HG03460 (cell line): ENCODE data around the gene NEXMIF.
"Not testable (repeated sequence)": the region's sequence is repeated elsewhere in the genome, so short reads cannot be mapped to it uniquely, and the experiment has no call there.

Experiments
- ATAC-seq: cut with Tn5 transposase; IDR thresholded peaks from one replicate; pipeline ENCODE4 v1.9.1; 2021; ENCODE audit not compliant: unreplicated experiment

Gene NEXMIF

GRCh38 chrX:74925225-74926088 lies at the start of gene NEXMIF:
NEXMIF (minus strand) TSS chrX:74925452.
- ATAC-seq: peak; percentile 58

GRCh38 chrX:74961962-74962361 lies 36.7 kb upstream of the NEXMIF start:
- ATAC-seq: not testable (repeated sequence)

- ATAC-seq: no peak
These were observed 24.5 kb upstream of the NEXMIF start for GRCh38 chrX:74949717-74950116.

- no peak for ATAC-seq
These were observed 15.2 kb upstream of the NEXMIF start for GRCh38 chrX:74940414-74940813.

- no peak for ATAC-seq
These were observed 6.0 kb upstream of the NEXMIF start for GRCh38 chrX:74931214-74931613.

- peak; percentile 37 for ATAC-seq
These were observed 615 bp downstream of the NEXMIF start for GRCh38 chrX:74924449-74925224.

GRCh38 chrX:74923942-74924448 lies 1.3 kb downstream of the NEXMIF start:
- ATAC-seq: peak; percentile 13

- ATAC-seq: peak; percentile 63
These were observed 2.2 kb downstream of the NEXMIF start for GRCh38 chrX:74922922-74923543.

- no peak for ATAC-seq
These were observed 13.8 kb downstream of the NEXMIF start for GRCh38 chrX:74911494-74911893.

GRCh38 chrX:74906417-74906816 lies 18.8 kb downstream of the NEXMIF start:
- ATAC-seq: no peak

GRCh38 chrX:74902806-74903205 lies 22.4 kb downstream of the NEXMIF start:
- no peak for ATAC-seq

- ATAC-seq: no peak
These were observed 32.7 kb downstream of the NEXMIF start for GRCh38 chrX:74892561-74892960.

- peak; percentile 86 for ATAC-seq
These were observed 34.4 kb downstream of the NEXMIF start for GRCh38 chrX:74890676-74891430.

- ATAC-seq: not testable (repeated sequence)
These were observed 42.9 kb downstream of the NEXMIF start for GRCh38 chrX:74882383-74882782.

GRCh38 chrX:74865725-74866124 lies 59.5 kb downstream of the NEXMIF start:
- ATAC-seq: no peak

GRCh38 chrX:74853255-74853654 lies 72.0 kb downstream of the NEXMIF start:
- ATAC-seq: no peak

GRCh38 chrX:74835566-74835965 lies 89.7 kb downstream of the NEXMIF start:
- no peak for ATAC-seq

- ATAC-seq: not testable (repeated sequence)
These were observed 105.5 kb downstream of the NEXMIF start for GRCh38 chrX:74819797-74820196.

- no peak for ATAC-seq
These were observed 110.6 kb downstream of the NEXMIF start for GRCh38 chrX:74814681-74815080.

GRCh38 chrX:74804574-74804973 lies 120.7 kb downstream of the NEXMIF start:
- ATAC-seq: no peak

- no peak for ATAC-seq
These were observed 125.2 kb downstream of the NEXMIF start for GRCh38 chrX:74800062-74800461.
